ENCODE measurements around the gene IMMP2L.

- TF ChIP-seq EZH2phosphoT487 (IDR thresholded peaks at IDR 0.05; ENCODE audit: insufficient read depth, low read depth) (no peak), EZH2 (IDR thresholded peaks at IDR 0.05; ENCODE audit: insufficient read depth, poor library complexity, severe bottlenecking) (no peak)
Observed at GRCh38 chr7:111492234-111492633, 70.1 kb downstream of the IMMP2L start.

All from GM23248 (cell line).